ENCODE results near the gene EML5.

DNA sequence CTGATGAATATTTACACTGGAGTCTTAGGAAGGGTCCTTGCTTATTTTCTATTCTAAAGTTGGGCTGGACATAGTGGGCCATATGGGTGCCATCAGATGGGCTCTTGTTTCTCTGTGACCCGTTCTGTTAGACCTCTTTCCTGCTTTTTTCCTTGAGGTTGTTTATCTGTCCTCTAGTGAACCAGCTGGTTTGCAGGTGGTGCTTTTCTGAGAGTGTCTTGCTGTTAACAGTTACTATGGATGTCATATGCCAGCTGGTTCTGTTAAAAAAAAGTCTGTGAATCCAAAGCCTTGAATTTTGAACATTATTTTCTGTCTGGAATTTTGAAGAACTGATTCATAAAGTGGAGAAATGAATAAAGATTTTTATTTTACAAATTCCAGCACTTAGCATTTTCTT is 200.7 kb downstream of the EML5 start:
- no peak for TF ChIP-seq CTCF (IDR thresholded peaks at IDR 0.05 in 2 of 3, conservative IDR thresholded peaks at IDR 0.05 in 1 of 3; ENCODE audit: borderline replicate concordance in 1 of 3, insufficient read depth in 1 of 3, low read depth in 2 of 3, low read length in 2 of 3)
- TF ChIP-seq TCF7L2 (IDR thresholded peaks at IDR 0.05; ENCODE audit: borderline replicate concordance, extremely low read depth, insufficient read depth, insufficient read length): no peak
- TF ChIP-seq ATF3 (IDR thresholded peaks at IDR 0.05): no peak
- no peak for TF ChIP-seq SIN3A (IDR thresholded peaks at IDR 0.05; ENCODE audit: low read depth)
- no peak for TF ChIP-seq POLR2A (IDR thresholded peaks at IDR 0.05; ENCODE audit: borderline replicate concordance, extremely low read depth, insufficient read depth, insufficient read length)
